GM19025 (cell line): Measurements from ENCODE around the gene GLOD5.

Experiments
- ATAC-seq: cut with Tn5 transposase; IDR thresholded peaks from one replicate; pipeline ENCODE4 v1.9.1; 2021; ENCODE audit warnings: mild to moderate bottlenecking, low read depth, moderate library complexity; ENCODE audit not compliant: unreplicated experiment

GLOD5 gene

DNA sequence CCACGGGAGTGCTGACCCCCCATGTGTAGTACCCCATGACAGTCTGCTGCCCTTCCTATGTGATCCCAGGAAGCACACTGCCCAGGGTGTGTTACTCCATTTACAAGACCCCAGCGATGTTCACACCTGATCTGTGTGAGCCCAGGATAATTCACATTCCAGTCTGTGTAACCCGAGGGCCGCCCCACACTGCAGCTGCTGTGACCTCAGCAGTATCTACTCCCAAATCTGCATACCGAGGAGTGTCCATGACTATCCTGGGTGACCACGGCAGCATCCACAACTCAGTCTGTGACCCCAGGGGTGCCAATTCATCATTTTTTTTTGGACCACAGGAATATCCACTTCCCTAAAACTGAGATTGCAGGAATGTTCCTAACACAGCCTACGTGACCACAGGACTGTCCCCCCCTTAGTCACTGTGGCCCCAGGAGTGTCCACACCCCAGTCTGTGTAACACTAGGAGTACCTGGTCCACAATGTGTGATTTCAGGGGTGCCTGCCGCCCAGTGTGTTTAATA lies 7.8 kb upstream of the GLOD5 start:
- no peak for ATAC-seq

DNA sequence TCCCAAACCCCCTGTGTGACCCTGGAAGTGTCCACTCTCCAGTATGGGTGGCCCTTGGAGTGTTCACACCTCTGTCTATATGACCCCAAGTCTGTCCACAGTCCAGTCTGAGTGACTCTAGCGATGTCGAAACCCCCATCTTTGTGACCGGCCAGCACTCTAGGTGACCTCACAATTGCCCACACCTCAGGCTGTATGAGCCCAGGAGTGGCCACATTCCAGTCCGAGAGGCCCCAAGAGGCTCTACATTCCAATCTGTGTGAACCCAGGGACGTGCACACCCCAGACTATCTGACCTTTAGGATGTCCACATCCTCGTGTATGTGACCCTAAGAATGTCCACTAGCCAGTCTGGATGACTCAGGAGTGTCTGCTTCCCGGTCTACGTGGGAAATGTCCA lies 7.3 kb upstream of the GLOD5 start:
- no peak for ATAC-seq

DNA sequence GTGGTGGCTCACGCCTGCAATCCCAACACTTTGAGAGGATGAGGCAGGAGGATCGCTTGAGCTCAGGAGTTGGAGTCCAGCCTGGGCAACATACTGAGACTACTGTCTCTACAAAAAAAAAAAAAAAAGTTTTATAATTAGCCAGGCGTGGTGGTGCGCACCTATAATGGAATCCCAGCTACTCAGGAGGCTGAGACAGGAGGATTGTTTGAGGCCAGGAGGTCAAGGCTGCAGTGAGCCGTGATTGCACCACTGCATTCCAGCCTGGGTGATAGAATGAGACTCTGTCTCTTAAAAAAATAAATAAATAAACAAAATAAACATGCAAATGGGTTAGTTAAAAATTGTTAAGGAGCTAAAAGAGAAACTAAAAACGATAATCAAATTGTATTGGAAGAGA lies 7.7 kb downstream of the GLOD5 start:
- no peak for ATAC-seq

DNA sequence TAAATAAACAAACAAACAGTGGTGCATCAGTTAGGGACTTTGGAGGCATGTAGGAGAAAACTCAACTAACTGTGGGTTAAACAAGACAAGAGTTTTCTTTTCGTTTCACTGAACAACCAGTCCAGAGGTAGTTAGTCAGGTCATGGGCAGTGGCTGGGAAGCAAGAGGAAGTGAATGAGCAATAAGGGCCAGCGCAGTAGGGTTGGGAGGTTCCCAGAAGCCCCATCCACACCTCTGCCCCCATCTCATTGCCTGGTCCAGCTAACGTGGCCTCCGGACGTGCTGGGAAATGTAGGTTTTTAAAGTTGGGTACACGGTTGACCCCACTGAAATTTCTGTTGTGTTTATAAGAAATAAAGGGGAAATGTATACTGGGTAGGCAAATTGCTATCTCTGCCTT lies 8.7 kb downstream of the GLOD5 start:
- ATAC-seq = no peak

DNA sequence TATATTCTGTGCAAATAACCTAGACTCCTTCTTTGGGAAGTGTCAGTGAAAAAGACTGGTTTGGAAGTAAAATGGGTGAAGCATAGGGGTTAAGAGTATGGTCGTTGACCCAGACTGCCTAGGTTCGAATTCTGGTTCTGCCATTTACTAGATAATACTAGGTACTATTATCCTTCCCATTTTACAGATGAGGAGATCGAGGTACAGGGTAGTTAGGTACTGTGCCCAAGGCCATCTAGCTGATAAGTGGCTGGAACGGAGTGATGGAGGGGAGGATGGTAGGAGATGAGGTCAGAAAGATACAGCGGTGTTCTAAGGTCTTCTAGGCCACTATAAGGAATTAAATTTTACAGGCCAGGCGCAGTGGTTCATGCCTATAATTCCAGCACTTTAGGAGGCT lies 11.1 kb downstream of the GLOD5 start:
- no peak for ATAC-seq

DNA sequence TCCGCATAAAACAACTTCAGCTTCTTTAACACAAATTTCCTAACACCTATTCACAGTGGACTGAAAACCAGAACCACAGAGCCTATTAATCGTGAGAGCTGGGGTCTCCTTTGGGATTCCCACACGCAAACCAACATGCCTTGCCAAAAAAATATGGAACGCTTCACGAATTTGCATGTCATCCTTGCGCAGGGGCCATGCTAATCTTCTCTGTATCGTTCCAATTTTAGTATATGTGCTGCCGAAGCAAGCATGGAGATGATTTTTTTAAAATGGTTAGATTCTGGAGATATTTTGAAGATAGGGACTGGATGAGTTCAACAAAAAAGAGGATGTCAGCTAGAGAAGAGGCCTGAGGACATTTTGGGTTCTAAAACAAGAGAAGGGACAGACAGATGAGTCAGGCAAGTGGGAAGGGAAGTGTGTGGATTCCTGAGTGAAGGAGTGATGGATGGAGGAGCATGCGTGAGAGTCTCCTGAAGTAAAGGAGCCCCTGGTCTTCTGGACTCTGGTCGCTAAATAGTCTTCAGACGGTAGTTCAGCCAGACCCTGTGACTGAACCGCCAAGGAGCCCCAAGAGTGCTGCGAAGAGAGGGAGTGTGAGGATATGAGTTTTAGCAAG lies 15.4 kb downstream of the GLOD5 start:
- no peak for ATAC-seq

DNA sequence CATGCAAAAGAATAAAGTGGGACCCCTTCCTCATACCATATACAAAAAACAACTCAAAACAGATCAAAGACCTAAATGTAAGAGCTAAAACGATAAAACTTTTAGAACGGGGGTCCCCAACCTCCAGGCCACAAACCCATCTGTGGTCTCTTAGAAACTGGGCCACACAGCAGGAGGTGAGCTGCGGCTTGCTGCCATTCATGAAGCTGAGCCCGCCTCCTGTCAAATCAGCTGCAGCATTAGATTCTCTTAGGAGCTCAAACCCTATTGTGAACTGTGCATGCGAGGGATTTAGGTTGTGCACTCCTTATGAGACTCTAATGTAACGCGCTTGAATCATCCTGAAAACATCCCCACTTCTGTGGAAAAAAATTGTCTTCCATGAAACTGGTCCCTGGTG lies 17.9 kb downstream of the GLOD5 start:
- ATAC-seq = no peak

DNA sequence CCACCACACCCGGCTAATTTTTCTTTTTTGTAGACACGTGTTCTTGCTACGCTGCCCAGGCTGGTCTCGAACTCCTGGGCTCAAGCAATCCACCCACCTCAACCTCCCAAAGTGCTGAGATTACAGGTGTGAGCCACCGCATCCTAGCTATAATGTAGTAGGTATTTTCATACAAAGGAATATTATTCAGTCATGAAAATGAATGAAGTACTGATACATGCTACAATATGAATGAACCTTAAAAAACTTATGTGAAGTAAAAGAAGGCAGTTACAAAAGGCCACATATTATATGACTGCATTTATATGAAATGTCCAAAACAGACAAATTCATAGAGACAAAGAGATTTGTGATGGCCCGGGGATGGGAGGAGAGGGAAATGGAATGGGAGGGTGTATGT lies 20.2 kb downstream of the GLOD5 start:
- no peak for ATAC-seq

DNA sequence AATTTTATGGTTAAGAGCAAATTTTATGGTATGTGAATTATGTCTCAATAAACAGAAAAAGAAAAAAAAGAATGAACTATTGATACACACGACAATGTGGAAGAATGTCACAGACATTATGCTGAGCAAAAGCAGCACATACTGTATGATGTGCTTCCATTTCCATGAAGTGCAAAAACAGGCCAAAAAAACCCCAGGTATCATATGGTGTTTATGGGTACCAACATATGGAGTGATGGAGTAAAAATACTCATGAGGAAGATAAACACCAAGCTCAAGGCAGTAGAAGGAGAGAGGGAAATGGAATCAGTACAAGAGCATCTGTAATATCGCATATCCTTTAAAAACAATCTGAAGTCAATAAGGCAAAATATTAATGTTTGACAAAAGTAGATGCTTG lies 20.7 kb downstream of the GLOD5 start:
- ATAC-seq = no peak

DNA sequence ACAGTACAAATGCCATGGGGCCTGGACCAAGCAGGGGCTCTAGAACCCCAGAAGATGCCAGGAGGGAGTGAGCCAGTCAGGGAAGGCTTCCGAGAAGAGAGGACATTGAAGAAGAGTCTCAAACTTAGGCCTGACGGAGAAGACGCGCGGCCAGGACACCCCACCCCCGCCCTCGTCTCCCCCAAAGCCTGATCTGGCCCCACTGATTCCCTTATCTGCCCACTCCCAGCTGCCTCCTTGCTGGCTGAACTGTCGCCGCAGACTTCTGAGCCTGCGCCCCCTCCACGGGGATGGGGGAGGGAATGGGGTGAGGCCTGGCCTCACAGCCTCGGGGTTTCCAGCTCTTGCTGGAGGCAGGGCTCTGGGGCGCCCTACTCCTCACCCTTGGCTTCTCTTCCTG lies 21.2 kb downstream of the GLOD5 start:
- ATAC-seq = no peak

DNA sequence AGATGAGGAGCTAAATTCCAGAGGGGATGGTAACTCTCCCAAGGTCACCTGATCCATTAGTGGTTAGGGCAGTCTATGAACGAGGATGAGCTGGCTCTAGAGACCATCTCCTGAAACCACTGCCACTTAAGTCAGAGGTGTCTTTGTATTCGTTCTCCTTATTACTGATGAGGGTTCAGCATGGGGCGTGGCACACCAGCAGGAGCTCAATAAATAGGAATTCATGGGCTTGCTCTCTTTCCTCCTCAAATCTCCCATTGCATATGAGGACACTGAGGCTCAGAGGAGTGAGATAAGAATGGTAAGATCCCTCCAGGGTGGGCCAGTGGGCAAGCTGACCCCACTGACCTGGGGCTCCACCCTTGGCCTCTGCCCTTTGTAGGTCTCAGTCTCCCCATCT lies 23.2 kb downstream of the GLOD5 start:
- ATAC-seq = no peak

DNA sequence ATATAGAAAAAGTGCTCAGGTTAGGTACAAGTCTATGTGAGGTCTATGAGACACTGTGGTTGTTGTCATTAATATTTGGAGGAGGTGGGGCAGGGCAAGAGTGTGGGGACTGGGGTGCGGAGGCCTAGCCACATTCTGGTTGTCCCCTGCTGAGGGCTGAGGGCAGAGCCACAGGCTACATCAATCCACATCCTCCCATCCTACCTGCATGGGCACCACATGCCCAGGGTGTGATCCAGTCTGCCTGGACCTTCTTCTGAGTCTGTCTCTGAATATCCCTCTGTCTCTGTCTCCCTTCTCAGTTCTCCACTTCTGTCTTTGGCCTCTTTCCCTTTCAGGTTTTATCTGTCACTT lies 23.6 kb downstream of the GLOD5 start:
- no peak for ATAC-seq

DNA sequence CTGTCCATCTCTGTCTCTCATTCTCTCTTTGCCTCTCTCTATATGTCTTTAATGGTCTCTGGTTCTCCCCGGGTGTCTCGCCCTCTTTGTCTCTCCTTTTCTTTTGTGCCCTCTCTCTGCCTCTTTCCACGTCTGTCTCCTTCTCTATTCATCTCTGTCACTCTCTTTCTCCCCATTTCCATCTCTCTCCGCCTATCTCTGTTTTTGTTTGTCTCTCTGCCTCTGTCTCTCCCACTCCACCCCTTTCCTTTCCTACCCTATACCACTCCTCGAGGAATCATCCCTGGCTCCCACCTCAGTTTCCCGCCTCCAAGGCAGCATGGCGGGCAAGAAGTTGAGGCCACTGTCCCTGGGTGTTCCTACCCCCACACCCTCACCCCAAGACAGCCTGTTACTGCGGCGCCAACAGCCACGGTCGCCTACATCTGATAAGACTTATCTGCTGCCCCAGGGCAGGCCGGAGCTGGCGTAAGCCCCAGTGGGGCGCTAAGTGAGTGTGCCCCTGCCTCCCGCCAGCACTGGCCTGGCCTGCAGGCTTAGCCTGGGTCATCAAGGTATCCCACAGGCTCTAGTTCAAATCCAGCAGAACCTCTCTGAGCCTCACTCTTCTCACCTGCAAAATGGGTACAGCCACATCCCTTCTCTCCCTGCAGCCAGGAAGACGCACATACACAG lies 24.1 kb downstream of the GLOD5 start:
- no peak for ATAC-seq

DNA sequence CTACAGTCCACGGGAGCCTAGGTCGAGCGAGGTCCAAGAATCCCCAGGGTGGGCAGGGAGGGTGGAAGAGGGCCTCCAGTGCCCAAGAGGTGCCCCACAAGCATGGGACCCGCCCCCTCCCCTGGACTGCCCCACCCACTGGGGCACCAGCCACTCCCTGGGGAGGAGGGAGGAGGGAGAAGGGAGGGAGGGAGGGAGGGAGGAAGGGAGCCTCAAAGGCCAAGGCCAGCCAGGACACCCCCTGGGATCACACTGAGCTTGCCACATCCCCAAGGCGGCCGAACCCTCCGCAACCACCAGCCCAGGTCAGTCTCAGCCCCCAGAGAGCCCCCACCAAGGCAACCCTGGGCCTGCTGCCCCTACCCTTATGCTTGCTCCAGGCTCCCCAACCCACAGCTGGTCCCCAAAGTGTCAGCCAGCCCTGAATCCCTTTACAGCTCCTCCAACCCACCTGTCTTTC lies 24.8 kb downstream of the GLOD5 start, which contains the start of gene GATA1:
GATA1 (plus strand) TSS at position 250 of the 460 bp plus-strand sequence. CDS start 4,520 bp downstream, outside the sequence.
- no peak for ATAC-seq

DNA sequence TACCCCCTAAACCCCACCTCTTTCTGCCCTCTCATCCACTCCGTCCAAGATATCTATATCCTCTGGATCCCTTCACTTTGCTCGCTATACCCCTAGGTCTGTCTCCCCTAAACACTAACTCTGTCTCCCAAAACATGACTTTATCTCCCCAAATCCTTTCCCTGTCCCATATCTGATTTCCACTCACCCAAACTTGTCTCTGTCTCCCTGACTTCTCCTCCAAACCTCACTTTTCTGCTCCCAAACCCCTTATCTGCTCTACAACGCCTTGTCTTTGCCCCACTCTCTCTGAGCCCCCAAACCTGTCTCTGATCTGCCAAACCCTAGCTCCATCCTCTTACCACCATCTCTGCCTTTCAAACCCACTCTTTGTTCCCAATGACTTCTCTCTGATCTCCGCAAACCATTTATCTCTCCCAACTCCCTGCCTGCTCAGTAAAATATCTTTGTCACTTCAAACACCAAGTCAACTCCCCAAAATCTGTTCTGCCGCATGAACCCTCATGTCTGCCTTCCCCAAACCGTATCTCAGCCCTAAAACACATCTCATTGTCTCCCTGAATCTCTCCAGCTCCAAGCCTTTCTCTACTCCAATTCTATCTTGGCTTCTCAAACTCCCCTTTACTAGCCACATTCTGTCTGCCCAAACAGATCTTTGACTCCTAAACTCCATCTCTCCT lies 25.4 kb downstream of the GLOD5 start:
- no peak for ATAC-seq

DNA sequence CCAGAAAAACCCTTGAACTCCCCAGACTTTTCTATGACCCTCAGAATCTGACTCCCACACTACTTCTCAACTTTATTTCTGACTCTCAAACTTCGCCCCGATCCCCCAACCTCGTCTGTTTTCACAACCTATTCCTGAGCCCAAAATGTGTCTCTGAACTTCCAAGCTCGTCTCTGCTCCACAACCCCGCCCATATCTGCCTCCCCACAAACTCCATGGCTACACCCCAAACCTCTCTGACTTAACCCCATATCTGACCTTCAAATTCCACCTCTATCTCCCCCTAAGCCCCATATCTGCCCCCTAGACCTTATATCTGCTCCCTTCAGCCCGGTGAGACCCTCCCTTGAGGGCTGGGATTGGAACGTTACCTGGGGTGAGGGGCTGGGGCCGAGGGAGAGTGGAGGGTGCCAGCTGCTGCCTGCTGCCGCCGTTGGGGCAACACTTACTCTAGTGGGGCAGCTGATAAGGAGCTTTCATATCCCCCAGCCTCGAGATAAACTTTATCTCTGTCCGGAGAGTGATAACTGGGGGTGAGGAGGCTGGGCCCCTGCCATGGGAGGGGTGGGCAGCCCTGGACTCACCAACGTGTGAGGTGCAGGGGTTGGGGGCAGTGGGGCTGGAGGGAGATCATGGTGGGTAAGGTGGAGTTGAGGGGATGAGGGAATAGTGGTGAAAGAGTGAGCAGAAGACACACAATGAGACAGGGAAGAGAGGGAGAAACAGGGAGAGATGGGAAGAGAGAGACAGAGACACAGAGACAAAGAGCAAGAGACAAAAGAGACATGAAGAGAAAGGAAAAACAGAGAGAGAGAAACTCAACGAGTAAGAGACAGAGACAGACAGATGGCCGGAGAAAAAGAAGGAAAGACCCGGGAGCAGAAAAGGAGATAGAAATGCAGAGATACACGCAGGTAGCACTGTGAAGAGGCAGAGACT lies 26.2 kb downstream of the GLOD5 start:
- ATAC-seq = no peak

DNA sequence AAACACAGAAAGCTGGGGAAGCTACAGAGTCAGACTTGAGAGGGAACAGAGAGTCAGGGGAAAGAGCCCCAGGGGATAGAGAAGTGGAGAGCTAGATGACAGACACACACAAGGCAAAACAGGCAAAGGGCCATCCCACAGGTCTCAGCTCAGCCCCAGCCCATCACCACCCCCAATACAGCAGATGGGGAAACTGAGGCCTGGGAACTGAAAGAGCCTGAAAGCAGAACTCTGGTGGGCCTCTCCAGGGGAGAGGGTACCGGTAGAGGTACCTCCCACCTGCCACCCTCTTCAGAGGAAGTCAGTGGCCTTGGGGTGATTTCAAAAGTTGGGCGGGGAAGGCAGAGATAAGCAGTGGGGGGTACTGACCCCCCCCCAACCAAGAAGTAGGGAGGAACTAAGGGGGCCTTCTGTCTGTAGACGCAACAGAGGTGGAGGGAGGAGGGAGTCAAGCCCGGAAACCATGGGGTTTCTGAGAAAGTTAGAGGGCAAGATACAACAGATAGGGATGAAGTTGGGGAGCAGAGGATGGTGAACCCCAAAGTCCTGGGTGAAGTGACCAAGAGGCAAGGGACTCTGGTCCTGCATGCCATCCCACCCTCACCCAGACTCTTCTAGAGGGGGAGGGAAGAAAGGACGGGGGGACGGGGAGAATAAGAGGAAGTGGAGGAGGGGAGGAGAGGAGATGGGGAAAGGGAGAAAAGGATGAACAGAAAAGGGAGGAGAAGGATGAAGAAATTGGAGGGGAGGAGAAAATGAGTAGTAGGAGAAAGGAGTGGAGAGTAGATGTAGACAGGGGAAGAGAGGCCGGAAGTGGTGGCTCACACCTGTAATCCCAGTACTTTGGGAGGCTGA lies 28.0 kb downstream of the GLOD5 start:
- no peak for ATAC-seq

DNA sequence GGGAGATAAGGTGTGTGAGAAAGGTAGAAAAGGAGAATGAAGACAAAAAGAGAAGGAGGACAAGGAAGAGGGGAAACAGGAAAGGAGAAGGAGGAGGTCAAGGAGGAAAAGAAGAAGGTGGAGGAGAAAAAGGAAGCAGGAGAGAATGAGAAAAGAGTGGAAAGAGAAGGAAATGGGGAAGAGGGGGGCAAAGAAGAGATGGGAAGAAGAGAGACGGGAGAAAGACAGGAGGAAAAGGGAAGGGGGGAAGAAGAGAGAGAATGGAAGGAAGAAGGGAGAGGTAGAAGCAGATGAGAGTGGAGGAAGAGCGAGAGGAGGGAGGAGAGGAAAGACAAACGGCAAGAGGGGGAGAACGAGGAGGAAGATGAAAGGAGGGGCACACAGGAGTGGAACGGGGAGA lies 28.9 kb downstream of the GLOD5 start:
- no peak for ATAC-seq

DNA sequence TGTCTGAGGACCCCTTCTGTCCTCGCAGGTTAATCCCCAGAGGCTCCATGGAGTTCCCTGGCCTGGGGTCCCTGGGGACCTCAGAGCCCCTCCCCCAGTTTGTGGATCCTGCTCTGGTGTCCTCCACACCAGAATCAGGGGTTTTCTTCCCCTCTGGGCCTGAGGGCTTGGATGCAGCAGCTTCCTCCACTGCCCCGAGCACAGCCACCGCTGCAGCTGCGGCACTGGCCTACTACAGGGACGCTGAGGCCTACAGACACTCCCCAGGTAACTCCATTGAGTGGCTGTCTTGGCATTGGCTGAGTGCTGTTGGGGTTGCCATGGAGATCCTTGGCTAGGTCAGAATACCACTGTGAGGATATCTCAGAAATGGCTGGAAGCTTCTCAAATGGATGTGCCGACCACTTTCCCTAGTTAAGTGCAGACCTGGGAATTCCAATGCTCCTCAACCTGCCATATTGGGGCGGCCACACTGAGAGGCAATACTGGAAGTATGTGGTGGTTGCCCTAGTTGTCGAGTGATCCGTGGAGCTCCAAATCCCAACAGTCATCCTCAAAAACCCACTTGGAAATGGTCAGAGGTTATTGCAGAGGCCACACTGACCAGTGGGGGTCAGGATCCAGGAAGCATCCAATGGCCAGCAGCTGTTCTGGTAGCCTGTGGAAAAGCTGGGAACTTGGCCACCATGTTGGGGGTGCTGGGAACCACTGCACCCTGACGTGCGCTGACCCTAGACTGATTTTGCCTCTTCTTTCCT lies 29.7 kb downstream of the GLOD5 start:
- ATAC-seq = no peak
